HG02938 (cell line): ENCODE measurements around the gene NPB.

Source experiments
- ATAC-seq: cut with Tn5 transposase; IDR thresholded peaks from one replicate; pipeline ENCODE4 v1.9.1; 2021; ENCODE audit warnings: mild to moderate bottlenecking, moderate library complexity; ENCODE audit not compliant: unreplicated experiment

NPB gene

GRCh38 chr17:81869221-81870130 is 32.6 kb upstream of the NPB start:
- no peak for ATAC-seq

- ATAC-seq = peak; percentile 14
Measured at GRCh38 chr17:81870131-81870980, 31.7 kb upstream of the NPB start.

GRCh38 chr17:81870981-81871386 is 31.1 kb upstream of the NPB start, which contains the start of gene ARHGDIA:
Gene ARHGDIA (minus strand): TSS chr17:81871337. CDS start chr17:81869930, 1,407 bp downstream.
- ATAC-seq = peak; percentile 44

- ATAC-seq = peak; percentile 18
Measured at GRCh38 chr17:81871387-81872230, 30.4 kb upstream of the NPB start.

- ATAC-seq = no peak
Measured at GRCh38 chr17:81877569-81877968, 24.5 kb upstream of the NPB start.

GRCh38 chr17:81878294-81878693 is 23.7 kb upstream of the NPB start:
- ATAC-seq = no peak

- ATAC-seq = no peak
Measured at GRCh38 chr17:81879121-81879520, 22.9 kb upstream of the NPB start.

GRCh38 chr17:81884520-81884919 is 17.5 kb upstream of the NPB start:
- ATAC-seq = no peak

- ATAC-seq = no peak
Measured at GRCh38 chr17:81884968-81885367, 17.1 kb upstream of the NPB start.

- no peak for ATAC-seq
Measured at GRCh38 chr17:81885454-81885853, 16.6 kb upstream of the NPB start.

GRCh38 chr17:81885869-81886548 is 16.0 kb upstream of the NPB start:
- no peak for ATAC-seq

GRCh38 chr17:81888105-81888987 is 13.7 kb upstream of the NPB start:
- ATAC-seq = no peak

- no peak for ATAC-seq
Measured at GRCh38 chr17:81888988-81889595, 12.9 kb upstream of the NPB start.

GRCh38 chr17:81889602-81890001 is 12.4 kb upstream of the NPB start:
- no peak for ATAC-seq

- ATAC-seq = no peak
Measured at GRCh38 chr17:81890447-81891302, 11.4 kb upstream of the NPB start.

GRCh38 chr17:81891303-81891552 is 10.8 kb upstream of the NPB start:
- ATAC-seq = no peak

GRCh38 chr17:81895400-81895799 is 6.6 kb upstream of the NPB start:
- no peak for ATAC-seq
